Measurements from ENCODE around the gene CUTA. TPM values are rescaled to one million over a fixed set of nuclear protein-coding genes. Genes with fewer than 3 reads are reported as not detected.

The CUTA gene
- total and polyA plus RNA-seq, 2 experiments from 2014 or later = 207 to 421 TPM

DNA sequence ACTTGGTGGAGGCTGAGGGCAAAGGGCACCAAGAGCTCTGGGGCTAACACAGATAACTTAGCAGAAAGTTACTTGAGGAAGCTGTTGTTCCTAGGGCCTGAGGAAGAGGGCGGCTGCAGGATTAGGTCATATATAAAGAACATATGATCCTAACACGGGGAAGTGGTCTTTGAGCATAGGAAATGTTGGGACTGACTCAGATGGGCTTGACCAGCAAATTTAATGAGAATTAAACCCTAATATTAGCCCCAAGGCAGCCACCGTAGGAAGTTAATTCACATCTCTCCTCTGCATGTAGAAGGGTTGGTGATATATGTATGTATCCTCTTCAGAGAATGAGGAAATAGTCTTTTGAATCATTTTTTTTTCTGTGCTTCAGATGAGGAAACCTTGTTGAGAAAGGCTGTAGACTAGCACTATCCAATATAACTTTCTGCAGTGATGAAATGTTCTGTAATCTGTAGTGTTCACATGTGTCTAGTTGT, 27.3 kb upstream of the CUTA start:
- H3K27ac ChIP-seq (ENCODE audit: low read depth) = no peak overlapping the region
- TF ChIP-seq, protein P1, sequence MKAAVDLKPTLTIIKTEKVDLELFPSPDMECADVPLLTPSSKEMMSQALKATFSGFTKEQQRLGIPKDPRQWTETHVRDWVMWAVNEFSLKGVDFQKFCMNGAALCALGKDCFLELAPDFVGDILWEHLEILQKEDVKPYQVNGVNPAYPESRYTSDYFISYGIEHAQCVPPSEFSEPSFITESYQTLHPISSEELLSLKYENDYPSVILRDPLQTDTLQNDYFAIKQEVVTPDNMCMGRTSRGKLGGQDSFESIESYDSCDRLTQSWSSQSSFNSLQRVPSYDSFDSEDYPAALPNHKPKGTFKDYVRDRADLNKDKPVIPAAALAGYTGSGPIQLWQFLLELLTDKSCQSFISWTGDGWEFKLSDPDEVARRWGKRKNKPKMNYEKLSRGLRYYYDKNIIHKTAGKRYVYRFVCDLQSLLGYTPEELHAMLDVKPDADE (IDR thresholded peaks at IDR 0.05) = no peak
- TF ChIP-seq ZNF114 (CRISPR knock-in tag; IDR thresholded peaks at IDR 0.05) (no peak), EZH2 (IDR thresholded peaks at IDR 0.05; ENCODE audit: low read depth, unreplicated experiment) (no peak), ZNF331 (CRISPR knock-in tag; IDR thresholded peaks at IDR 0.05; ENCODE audit: low read depth) (no peak), CREB1 (CRISPR knock-in tag; IDR thresholded peaks at IDR 0.05; ENCODE audit: low read depth) (no peak), POLR2AphosphoS5 (IDR thresholded peaks at IDR 0.05; ENCODE audit: low read depth) (no peak), STAT1 (IDR thresholded peaks at IDR 0.05; ENCODE audit: unreplicated experiment) (no peak), NANOG (IDR thresholded peaks at IDR 0.05; ENCODE audit: borderline replicate concordance) (no peak)
- TF ChIP-seq, protein P2, sequence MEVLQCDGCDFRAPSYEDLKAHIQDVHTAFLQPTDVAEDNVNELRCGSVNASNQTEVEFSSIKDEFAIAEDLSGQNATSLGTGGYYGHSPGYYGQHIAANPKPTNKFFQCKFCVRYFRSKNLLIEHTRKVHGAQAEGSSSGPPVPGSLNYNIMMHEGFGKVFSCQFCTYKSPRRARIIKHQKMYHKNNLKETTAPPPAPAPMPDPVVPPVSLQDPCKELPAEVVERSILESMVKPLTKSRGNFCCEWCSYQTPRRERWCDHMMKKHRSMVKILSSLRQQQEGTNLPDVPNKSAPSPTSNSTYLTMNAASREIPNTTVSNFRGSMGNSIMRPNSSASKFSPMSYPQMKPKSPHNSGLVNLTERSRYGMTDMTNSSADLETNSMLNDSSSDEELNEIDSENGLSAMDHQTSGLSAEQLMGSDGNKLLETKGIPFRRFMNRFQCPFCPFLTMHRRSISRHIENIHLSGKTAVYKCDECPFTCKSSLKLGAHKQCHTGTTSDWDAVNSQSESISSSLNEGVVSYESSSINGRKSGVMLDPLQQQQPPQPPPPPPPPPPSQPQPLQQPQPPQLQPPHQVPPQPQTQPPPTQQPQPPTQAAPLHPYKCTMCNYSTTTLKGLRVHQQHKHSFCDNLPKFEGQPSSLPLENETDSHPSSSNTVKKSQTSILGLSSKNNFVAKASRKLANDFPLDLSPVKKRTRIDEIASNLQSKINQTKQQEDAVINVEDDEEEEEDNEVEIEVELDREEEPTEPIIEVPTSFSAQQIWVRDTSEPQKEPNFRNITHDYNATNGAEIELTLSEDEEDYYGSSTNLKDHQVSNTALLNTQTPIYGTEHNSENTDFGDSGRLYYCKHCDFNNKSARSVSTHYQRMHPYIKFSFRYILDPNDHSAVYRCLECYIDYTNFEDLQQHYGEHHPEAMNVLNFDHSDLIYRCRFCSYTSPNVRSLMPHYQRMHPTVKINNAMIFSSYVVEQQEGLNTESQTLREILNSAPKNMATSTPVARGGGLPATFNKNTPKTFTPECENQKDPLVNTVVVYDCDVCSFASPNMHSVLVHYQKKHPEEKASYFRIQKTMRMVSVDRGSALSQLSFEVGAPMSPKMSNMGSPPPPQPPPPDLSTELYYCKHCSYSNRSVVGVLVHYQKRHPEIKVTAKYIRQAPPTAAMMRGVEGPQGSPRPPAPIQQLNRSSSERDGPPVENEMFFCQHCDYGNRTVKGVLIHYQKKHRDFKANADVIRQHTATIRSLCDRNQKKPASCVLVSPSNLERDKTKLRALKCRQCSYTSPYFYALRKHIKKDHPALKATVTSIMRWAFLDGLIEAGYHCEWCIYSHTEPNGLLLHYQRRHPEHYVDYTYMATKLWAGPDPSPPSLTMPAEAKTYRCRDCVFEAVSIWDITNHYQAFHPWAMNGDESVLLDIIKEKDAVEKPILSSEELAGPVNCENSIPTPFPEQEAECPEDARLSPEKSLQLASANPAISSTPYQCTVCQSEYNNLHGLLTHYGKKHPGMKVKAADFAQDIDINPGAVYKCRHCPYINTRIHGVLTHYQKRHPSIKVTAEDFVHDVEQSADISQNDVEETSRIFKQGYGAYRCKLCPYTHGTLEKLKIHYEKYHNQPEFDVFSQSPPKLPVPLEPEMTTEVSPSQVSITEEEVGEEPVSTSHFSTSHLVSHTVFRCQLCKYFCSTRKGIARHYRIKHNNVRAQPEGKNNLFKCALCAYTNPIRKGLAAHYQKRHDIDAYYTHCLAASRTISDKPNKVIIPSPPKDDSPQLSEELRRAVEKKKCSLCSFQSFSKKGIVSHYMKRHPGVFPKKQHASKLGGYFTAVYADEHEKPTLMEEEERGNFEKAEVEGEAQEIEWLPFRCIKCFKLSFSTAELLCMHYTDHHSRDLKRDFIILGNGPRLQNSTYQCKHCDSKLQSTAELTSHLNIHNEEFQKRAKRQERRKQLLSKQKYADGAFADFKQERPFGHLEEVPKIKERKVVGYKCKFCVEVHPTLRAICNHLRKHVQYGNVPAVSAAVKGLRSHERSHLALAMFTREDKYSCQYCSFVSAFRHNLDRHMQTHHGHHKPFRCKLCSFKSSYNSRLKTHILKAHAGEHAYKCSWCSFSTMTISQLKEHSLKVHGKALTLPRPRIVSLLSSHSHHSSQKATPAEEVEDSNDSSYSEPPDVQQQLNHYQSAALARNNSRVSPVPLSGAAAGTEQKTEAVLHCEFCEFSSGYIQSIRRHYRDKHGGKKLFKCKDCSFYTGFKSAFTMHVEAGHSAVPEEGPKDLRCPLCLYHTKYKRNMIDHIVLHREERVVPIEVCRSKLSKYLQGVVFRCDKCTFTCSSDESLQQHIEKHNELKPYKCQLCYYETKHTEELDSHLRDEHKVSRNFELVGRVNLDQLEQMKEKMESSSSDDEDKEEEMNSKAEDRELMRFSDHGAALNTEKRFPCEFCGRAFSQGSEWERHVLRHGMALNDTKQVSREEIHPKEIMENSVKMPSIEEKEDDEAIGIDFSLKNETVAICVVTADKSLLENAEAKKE (CRISPR knock-in tag; IDR thresholded peaks at IDR 0.05) = no peak
- Mint-ChIP-seq H3K27me3 (ENCODE audit: insufficient read depth, low read depth, poor library complexity) (peaks cover 24% of the 10 kb centered on the region), H3K9me3 (no peaks in the 10 kb centered on the region), H3K27ac (no peak overlapping the region), H3K4me3 (no peak overlapping the region), H3K36me3 (ENCODE audit: low read depth) (peaks cover 96% of the 10 kb centered on the region), H3K4me1 (peaks cover 11% of the 10 kb centered on the region)
- H2AFZ ChIP-seq = no peak overlapping the region
- ATAC-seq (no peak), DNase-seq (ENCODE audit: low spot score) (no peak)
- no peaks in the 10 kb centered on the region; the same call in 1 of the 2 replicates for H3K4me1 ChIP-seq (ENCODE audit: insufficient read depth)
- H3K79me2 ChIP-seq (replicated peaks; ENCODE audit: insufficient read depth) = no peaks in the 10 kb centered on the region
- 0 out of 2 replicates have a peak, but pooled peaks cover 5% of the 10 kb centered on the region for H3F3A ChIP-seq (replicated peaks; ENCODE audit: low read depth)
- H3K27me3 ChIP-seq (ENCODE audit: insufficient read depth) = no peaks in the 10 kb centered on the region
- H3K9me2 ChIP-seq (ENCODE audit: insufficient read depth) = no peaks in the 10 kb centered on the region
- H3K4me3 ChIP-seq = no peak overlapping the region
- H4K20me1 ChIP-seq (replicated peaks; ENCODE audit: insufficient read depth) = peaks cover 2% of the 10 kb centered on the region
- H3K4me2 ChIP-seq = no peak overlapping the region
- peaks cover 46% of the 10 kb centered on the region for H3K36me3 ChIP-seq (ENCODE audit: insufficient read depth)

Data from GM23338 (cell line).